PC-3 (cell line): ENCODE data around the gene LIMS2. TPM values are rescaled to one million over a fixed set of nuclear protein-coding genes. Genes with fewer than 3 reads are reported as not detected.

Experiments used
- ATAC-seq: fragments of 200-7000 bp; cut with Tn5 transposase; 2 replicates; pipeline ENCODE4 v1.9.1; 2020; ENCODE audit warnings: mild to moderate bottlenecking, moderate library complexity
- BruUV-seq: library from RNA; stranded (reverse); fragments of 400-500 nt; replicated peaks from 2 replicates; lab custom pipeline; 2021; lab: Mats Ljungman, UMichigan
- CTCF ChIA-PET: fragments of 300-600 bp; sonication (Branson Sonifier 250); formaldehyde crosslinking; loops from one replicate; lab custom pipeline; 2022; ENCODE audit warnings: antibody characterized with exemption; lab: Charles Lee
- POLR2A ChIA-PET: fragments of 300-600 bp; sonication (Branson Sonifier 250); formaldehyde crosslinking; loops from one replicate; lab custom pipeline; 2022; ENCODE audit warnings: antibody characterized with exemption; ENCODE audit not compliant: unreplicated experiment; lab: Charles Lee
- DNase-seq: peaks from one replicate; pipeline ENCODE4 v3.0.0-alpha.2; 2015
- H2AFZ ChIP-seq: fragments of 300-600 bp; sonication (generic); 2 replicates; pipeline ENCODE4 v1.6.0; 2016; ENCODE audit warnings: antibody characterized with exemption, low read length
- H3F3A ChIP-seq: fragments of 300-600 bp; sonication (generic); one replicate; pipeline ENCODE4 v1.6.0; 2017; ENCODE audit warnings: antibody characterized with exemption, low read length, control low read depth, mild to moderate bottlenecking; ENCODE audit not compliant: unreplicated experiment
- H3K27ac ChIP-seq: fragments of 300-600 bp; sonication (generic); 2 replicates; pipeline ENCODE4 v1.5.1; 2016; ENCODE audit warnings: mild to moderate bottlenecking, low read length
- H3K27me3 ChIP-seq: fragments of 300-600 bp; sonication (generic); 2 replicates; pipeline ENCODE4 v1.6.1; 2016; ENCODE audit warnings: low read length, mixed read lengths
- H3K36me3 ChIP-seq: fragments of 300-600 bp; sonication (generic); 2 replicates; pipeline ENCODE4 v1.6.1; 2016; ENCODE audit warnings: low read depth, mixed run types, low read length, mixed read lengths
- H3K4me1 ChIP-seq: fragments of 300-600 bp; sonication (generic); 2 replicates; pipeline ENCODE4 v1.5.1; 2016; ENCODE audit warnings: low read length; ENCODE audit not compliant: insufficient read depth
- H3K4me2 ChIP-seq: fragments of 300-600 bp; sonication (generic); 2 replicates; pipeline ENCODE4 v1.6.0; 2016; ENCODE audit warnings: low read length
- H3K4me3 ChIP-seq: fragments of 300-600 bp; sonication (generic); 2 replicates; pipeline ENCODE4 v1.5.1; 2016; ENCODE audit warnings: mild to moderate bottlenecking, low read length, mixed read lengths
- H3K79me2 ChIP-seq: fragments of 300-600 bp; sonication (generic); 2 replicates; pipeline ENCODE4 v1.6.1; 2017; ENCODE audit warnings: low read length, mixed read lengths
- H3K9ac ChIP-seq: fragments of 300-600 bp; sonication (generic); 2 replicates; pipeline ENCODE4 v1.6.0; 2016; ENCODE audit warnings: mild to moderate bottlenecking, low read length
- H3K9me2 ChIP-seq: fragments of 300-600 bp; sonication (generic); replicated peaks from 2 replicates; pipeline ENCODE4 v1.6.1; 2016; ENCODE audit warnings: mixed run types, low read length, mixed read lengths
- H3K9me3 ChIP-seq: fragments of 300-600 bp; sonication (generic); 2 replicates; pipeline ENCODE4 v1.6.1; 2016; ENCODE audit warnings: low read length, mixed read lengths
- H4K20me1 ChIP-seq: fragments of 300-600 bp; sonication (generic); 2 replicates; pipeline ENCODE4 v1.6.1; 2016; ENCODE audit warnings: low read length, mixed read lengths
- EZH2 ChIP-seq: fragments of 300-600 bp; sonication (generic); IDR thresholded peaks from one replicate; pipeline ENCODE4 v1.6.1; 2017; ENCODE audit warnings: antibody characterized with exemption, mild to moderate bottlenecking, low read length; ENCODE audit not compliant: unreplicated experiment
- EZH2phosphoT487 ChIP-seq: fragments of 300-600 bp; sonication (generic); IDR thresholded peaks from 2 replicates; pipeline ENCODE4 v1.6.1; 2018; ENCODE audit warnings: mild to moderate bottlenecking, antibody characterized with exemption, low read length, borderline replicate concordance
- intact Hi-C: fragments of 100-400 bp; cut with micrococcal nuclease; formaldehyde crosslinking; loops from 2 replicates; pipeline ENCODE4 v1.9.0; 2023
- total RNA-seq: library from RNA; depleted of rRNA; stranded (reverse); fragments of >200 nt; gene quantifications from 2 replicates; pipeline ENCODE4 v1.2.3, GENCODE V29; 2014
- TF ChIP-seq, protein P1 (sequence below): fragments of 300-600 bp; sonication (generic); conservative IDR thresholded peaks from 2 replicates; pipeline ENCODE4 v1.5.1; 2017; ENCODE audit warnings: antibody characterized with exemption, low read depth, mild to moderate bottlenecking, low read length

The LIMS2 gene
- total RNA-seq, 1 experiment from 2014 or later = 5.0 TPM

DNA sequence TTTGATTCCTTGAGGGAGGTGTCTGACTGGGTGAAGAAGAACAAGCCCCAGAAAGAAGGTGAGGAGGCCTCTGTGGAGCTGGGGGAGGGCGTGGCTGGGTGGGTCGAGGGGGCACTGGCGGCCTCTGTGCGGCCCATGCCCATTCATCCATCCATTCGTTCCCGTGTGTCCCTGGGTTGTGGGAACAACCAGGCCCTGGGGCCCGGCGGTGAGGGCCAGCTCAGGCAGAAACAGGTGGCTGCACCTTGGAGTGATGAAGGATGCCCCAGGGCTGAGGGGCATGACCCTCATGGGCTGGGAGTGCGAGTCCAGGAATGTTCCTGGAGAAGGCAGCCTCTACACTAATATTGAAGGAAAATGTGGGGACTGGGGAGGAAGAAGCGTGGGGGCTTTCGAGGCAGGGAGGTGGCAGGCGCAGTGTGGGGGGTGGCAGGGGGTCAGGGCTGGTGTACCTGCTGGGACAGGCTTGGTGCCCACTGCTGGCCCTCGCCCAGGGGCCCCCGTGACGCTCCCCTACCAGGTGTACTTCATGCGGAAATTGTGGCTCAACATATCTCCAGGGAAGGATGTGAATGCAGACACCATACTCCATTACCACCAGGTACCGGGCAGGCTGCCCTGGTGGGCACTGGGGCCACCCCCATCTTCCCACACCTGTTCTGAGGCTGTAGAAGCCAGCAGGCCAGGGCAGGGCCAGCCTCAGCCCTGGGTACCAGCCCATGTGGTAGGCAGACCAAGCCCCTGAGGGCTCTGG is 40.5 kb downstream of the LIMS2 start:
- Histone ChIP-seq H3K27ac (no peak overlapping the region), H2AFZ (no peak overlapping the region), H3K4me2 (no peak overlapping the region), H4K20me1 (no peaks in the 10 kb centered on the region), H3K9me3 (no peaks in the 10 kb centered on the region), H3K36me3 (no peaks in the 10 kb centered on the region; the same call in 1 of the 2 replicates), H3K79me2 (no peaks in the 10 kb centered on the region), H3K9me2 (no peaks in the 10 kb centered on the region), H3F3A (no peaks in the 10 kb centered on the region), H3K27me3 (no peaks in the 10 kb centered on the region), H3K9ac (no peak overlapping the region), H3K4me1 (peaks cover 32% of the 10 kb centered on the region), H3K4me3 (no peak overlapping the region)
- TF ChIP-seq, protein P1, sequence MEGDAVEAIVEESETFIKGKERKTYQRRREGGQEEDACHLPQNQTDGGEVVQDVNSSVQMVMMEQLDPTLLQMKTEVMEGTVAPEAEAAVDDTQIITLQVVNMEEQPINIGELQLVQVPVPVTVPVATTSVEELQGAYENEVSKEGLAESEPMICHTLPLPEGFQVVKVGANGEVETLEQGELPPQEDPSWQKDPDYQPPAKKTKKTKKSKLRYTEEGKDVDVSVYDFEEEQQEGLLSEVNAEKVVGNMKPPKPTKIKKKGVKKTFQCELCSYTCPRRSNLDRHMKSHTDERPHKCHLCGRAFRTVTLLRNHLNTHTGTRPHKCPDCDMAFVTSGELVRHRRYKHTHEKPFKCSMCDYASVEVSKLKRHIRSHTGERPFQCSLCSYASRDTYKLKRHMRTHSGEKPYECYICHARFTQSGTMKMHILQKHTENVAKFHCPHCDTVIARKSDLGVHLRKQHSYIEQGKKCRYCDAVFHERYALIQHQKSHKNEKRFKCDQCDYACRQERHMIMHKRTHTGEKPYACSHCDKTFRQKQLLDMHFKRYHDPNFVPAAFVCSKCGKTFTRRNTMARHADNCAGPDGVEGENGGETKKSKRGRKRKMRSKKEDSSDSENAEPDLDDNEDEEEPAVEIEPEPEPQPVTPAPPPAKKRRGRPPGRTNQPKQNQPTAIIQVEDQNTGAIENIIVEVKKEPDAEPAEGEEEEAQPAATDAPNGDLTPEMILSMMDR = no peak
- no peak for TF ChIP-seq EZH2
- no peak for TF ChIP-seq EZH2phosphoT487
- no TSS peak for BruUV-seq
- intact Hi-C loops = no loop called here
- DNase-seq = no peak
- ChIA-PET CTCF (no interaction called here), POLR2A (no interaction called here)
- ATAC-seq = no peak

DNA sequence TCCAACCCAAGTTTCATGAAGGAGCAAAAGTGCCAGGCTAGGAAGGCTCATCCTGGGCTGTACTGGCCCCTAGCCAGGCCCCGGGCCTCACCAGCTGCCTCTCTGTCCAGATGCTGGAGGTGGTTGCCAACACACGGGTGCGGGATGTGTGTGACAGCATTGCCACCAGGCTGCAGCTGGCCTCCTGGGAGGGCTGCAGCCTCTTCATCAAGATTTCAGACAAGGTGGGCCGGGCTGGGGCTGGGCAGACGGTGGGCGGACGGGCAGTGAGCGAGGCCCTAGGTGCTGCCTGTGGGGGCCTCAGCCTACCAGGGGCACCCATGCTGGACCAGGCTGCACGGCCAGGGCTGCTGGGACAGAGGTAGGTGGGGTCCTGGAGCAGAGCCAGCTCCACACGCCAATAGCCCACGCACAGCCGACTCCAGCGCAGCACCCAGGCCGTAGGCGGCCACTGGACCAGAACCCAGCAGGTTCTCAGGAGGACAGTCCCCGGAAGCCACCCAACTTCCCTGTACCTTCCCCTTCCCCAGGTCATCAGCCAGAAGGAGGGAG is 41.2 kb downstream of the LIMS2 start:
- no peaks in the 10 kb centered on the region for H3K79me2 ChIP-seq
- DNase-seq (no peak), ATAC-seq (no peak)
- peaks cover 32% of the 10 kb centered on the region for H3K4me1 ChIP-seq
- H3F3A ChIP-seq = no peaks in the 10 kb centered on the region
- H3K27ac ChIP-seq = no peak overlapping the region
- H3K4me3 ChIP-seq = no peak overlapping the region
- BruUV-seq = no TSS peak
- H3K9me3 ChIP-seq = no peaks in the 10 kb centered on the region
- H3K9ac ChIP-seq = no peak overlapping the region
- H4K20me1 ChIP-seq = no peaks in the 10 kb centered on the region
- CTCF ChIA-PET = no interaction called here
- no peaks in the 10 kb centered on the region for H3K27me3 ChIP-seq
- TF ChIP-seq EZH2 = no peak
- TF ChIP-seq EZH2phosphoT487 = no peak
- TF ChIP-seq, protein P1 = no peak
- H2AFZ ChIP-seq = no peak overlapping the region
- no peaks in the 10 kb centered on the region for H3K9me2 ChIP-seq
- POLR2A ChIA-PET = no interaction called here
- H3K4me2 ChIP-seq = no peak overlapping the region
- intact Hi-C loops = no loop called here
- no peaks in the 10 kb centered on the region; the same call in 1 of the 2 replicates for H3K36me3 ChIP-seq

DNA sequence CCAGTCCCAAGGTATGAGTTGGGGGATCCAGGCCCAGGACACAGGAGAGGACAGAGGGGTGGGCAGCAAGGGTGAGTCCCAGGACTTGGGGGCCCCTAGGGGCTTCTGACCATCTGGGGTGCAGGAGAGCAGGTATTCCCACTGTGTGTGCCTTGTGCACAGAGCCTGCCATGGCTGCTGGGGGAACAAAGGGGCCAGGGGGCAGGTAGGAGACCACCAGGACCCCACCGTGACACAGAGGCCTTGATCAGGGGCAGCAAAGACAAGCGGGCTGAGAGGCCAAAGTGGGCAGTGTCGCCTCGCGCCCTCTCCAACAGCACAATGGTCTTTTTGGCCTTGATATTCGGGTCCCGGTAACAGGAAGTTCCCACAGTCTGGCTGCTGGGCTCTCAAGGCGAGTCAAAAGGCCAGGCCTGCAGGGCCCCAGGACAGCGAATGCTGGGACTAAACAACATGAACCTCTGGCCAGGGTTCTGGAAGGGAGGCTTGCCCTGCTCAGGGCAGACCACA is 41.7 kb downstream of the LIMS2 start:
- no peaks in the 10 kb centered on the region for H3K27me3 ChIP-seq
- POLR2A ChIA-PET = no interaction called here
- H3K4me3 ChIP-seq = no peak overlapping the region
- TF ChIP-seq, protein P1 = no peak
- no peak for TF ChIP-seq EZH2phosphoT487
- TF ChIP-seq EZH2 = no peak
- no peaks in the 10 kb centered on the region; the same call in 1 of the 2 replicates for H3K36me3 ChIP-seq
- no peaks in the 10 kb centered on the region for H4K20me1 ChIP-seq
- no peaks in the 10 kb centered on the region for H3F3A ChIP-seq
- CTCF ChIA-PET = no interaction called here
- no peak for DNase-seq
- no peak for ATAC-seq
- H3K9ac ChIP-seq = no peak overlapping the region
- no peaks in the 10 kb centered on the region for H3K79me2 ChIP-seq
- H3K9me3 ChIP-seq = no peaks in the 10 kb centered on the region
- intact Hi-C loops = no loop called here
- no peak overlapping the region for H2AFZ ChIP-seq
- peaks cover 28% of the 10 kb centered on the region for H3K4me1 ChIP-seq
- BruUV-seq = no TSS peak
- no peaks in the 10 kb centered on the region for H3K9me2 ChIP-seq
- H3K4me2 ChIP-seq = no peak overlapping the region
- H3K27ac ChIP-seq = no peak overlapping the region
